GM04504 (cell line): ENCODE measurements around the gene OR10S1.
"Not testable (repeated sequence)": the region's sequence is repeated elsewhere in the genome, so short reads cannot be mapped to it uniquely, and the experiment has no call there.

Experiments
- DNase-seq: peaks from one replicate; pipeline ENCODE4 v3.0.0-alpha.2; 2012; ENCODE audit warnings: low read depth

The OR10S1 gene, protein sequence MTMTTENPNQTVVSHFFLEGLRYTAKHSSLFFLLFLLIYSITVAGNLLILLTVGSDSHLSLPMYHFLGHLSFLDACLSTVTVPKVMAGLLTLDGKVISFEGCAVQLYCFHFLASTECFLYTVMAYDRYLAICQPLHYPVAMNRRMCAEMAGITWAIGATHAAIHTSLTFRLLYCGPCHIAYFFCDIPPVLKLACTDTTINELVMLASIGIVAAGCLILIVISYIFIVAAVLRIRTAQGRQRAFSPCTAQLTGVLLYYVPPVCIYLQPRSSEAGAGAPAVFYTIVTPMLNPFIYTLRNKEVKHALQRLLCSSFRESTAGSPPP

DNA sequence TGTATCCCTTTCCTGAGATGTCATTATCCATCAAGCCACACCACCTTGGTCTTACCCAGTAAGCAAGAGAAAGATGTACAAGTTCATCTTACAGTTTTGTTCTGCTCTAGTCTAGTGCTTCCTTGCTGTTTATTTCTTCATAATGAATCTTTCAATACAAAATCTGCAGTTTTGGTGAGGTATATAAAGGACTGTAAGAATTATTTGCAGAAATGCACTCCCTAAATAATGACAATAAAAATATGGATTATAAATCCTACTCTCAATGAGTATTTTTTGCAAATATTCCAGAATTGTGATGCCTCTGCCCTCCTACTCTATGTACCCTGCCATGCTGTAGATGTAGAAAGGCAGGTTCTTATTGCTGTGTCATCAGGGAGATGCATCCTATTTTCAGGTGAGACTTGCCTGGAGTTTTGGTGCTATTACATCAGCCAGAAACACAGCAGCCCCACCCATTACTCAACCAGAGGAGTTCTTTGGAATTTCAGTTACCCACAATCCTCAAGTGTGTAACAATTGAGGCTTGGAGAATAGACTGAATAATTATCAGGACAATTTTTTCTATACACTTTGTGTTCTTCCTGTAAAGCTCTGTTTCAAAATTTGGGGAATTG lies at the start of gene OR10S1:
OR10S1 (minus strand) TSS at position 51 of the 617 bp plus-strand sequence. CDS start 117 bp downstream, outside the sequence.
- no peak for DNase-seq

DNA sequence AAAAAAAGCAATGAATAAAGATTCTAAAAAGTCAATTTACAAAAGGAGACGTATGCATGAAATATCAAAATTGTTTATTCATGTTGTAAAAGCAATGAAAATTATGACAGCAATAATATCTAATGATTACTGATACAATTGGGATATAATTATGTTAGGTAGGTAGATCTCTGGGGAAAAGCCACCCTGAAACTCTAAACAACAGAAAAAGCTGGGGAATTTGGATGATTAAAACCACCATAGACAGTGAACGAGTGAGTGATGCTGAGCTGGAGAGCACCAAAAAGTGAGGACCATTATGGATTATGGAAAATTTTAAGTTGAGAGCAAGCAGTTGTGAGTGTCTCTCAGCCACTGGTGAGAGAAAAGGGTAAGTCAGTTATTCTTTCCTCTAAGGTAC lies 48.9 kb upstream of the OR10S1 start, which contains the start of gene OR10G8:
OR10G8 (plus strand) TSS at position 301 of the 400 bp plus-strand sequence. CDS start 2,825 bp downstream, outside the sequence.
- DNase-seq = no peak

DNA sequence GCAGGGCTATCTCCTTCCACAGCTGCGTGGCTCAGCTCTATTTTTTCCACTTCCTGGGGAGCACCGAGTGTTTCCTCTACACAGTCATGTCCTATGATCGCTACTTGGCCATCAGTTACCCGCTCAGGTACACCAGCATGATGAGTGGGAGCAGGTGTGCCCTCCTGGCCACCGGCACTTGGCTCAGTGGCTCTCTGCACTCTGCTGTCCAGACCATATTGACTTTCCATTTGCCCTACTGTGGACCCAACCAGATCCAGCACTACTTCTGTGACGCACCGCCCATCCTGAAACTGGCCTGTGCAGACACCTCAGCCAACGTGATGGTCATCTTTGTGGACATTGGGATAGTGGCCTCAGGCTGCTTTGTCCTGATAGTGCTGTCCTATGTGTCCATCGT lies 38.3 kb upstream of the OR10S1 start:
- not testable (repeated sequence) for DNase-seq

DNA sequence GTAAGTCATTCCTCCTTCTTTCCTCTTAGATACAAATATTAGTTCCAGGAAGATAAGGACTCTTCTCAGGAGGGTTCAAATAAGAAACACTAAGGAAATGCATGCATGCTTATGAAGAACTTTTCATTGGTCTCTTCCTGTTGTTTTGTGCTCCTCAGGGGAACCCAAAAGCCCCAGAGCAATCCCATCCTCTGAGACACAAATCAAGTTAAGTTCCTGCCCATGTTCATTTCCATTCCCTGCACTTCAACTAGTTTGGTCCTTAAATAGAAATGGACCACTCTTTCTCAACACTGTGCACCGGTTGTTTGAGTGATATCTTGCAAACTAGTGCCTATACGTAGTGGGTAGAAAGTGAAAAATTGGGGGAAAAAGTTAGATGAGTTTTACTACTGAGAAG lies 35.1 kb upstream of the OR10S1 start, which contains the start of gene OR10G4:
OR10G4 (plus strand) TSS at position 301 of the 400 bp plus-strand sequence. CDS start 2,578 bp downstream, outside the sequence.
- DNase-seq = no peak

DNA sequence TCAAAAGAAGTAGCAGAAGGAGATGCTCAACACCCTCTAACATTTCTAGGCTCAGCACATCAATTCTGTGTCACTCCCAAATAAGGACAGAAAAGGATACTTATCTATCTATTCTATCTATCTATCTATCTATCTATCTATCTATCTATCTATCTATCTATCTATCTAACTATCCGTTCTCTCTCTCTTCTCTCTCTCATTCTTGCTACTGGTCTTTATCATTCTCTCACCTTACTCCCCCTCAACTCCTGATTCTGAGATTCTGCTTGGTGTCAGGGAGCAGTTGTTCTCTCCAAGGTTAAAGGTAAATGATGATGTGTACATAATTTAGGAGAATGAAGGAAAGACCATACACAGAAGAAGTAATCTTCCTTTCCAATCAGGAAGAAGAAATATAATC lies 17.5 kb upstream of the OR10S1 start, which contains the start of gene OR10G6:
OR10G6 (minus strand) TSS at position 43 of the 400 bp plus-strand sequence; CDS start at position 43, 0 bp downstream.
- no peak for DNase-seq

DNA sequence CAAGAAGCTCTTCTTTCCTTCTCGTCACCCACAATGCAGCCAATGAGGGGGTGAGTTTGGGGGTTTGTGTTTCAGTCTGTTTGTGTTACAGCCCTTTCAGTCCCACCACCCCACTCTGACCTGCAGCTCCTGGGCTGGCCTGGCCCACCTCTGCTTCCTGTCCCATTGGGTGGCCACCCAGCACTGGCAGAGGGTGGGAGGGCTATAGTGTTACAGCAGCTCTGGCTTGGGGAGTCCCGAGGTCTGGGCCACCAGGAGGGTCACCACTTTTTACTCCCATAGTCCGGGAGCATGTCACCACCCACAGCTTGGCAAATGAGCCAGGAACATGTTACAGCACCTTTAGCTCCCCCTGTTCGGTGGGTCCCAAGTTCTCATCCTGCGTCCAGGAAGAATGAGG lies 1.7 kb upstream of the OR10S1 start:
- DNase-seq = no peak

DNA sequence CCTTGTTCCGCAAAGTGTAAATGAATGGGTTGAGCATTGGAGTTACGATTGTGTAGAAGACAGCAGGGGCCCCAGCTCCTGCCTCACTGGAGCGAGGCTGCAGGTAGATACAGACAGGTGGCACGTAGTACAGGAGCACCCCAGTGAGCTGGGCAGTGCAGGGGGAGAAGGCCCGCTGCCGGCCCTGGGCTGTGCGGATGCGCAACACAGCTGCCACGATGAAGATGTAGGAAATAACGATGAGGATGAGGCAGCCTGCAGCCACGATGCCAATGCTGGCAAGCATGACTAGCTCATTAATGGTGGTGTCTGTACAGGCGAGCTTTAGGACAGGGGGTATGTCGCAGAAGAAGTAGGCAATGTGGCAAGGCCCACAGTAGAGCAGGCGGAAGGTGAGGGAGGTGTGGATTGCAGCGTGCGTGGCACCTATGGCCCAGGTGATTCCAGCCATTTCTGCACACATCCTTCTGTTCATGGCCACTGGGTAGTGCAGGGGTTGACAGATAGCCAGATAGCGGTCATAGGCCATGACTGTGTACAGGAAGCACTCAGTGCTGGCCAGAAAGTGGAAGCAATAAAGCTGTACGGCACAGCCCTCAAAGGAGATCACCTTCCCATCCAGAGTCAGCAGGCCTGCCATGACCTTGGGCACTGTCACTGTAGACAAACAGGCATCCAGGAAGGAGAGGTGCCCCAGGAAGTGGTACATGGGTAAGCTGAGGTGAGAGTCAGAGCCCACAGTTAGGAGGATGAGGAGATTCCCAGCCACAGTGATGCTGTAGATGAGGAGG lies 616 bp downstream of the OR10S1 start:
- DNase-seq = no peak

DNA sequence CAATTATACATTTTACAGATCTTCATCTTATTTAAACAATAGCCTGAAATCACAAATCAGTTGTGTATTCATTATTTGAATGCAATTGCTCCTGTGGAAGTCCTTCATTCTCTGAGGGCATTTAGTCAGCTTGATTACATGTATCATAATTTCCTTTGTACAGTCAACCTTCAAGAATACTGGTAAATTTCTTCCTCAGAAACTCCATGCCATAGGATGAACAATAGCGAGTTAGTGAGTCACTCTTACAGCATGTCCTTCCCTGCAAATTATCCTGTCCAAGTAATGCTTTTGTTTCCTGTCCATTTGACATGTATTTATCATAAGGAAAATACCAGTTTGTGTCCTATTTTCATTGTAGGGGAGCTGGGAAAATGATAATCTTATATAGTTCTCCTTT lies 3.8 kb downstream of the OR10S1 start:
- DNase-seq = peak; percentile 17

DNA sequence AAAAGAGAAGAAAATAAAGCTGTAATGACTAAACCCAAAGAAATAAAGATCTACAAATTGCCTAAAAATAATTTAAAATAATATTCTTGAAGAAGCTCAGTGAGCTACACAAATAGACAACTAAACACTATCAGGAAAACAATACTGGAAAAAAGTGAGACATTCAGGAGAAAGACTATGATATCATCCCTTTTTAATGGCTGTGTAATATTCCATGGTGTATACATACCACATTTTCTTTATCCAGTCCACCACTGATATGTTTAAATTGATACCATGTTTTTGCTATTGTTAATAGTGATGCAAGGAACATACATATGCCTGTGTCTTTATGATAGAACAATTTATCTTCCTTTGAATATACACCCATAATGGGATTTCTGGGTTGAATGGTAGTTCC lies 20.8 kb downstream of the OR10S1 start:
- DNase-seq = no peak

DNA sequence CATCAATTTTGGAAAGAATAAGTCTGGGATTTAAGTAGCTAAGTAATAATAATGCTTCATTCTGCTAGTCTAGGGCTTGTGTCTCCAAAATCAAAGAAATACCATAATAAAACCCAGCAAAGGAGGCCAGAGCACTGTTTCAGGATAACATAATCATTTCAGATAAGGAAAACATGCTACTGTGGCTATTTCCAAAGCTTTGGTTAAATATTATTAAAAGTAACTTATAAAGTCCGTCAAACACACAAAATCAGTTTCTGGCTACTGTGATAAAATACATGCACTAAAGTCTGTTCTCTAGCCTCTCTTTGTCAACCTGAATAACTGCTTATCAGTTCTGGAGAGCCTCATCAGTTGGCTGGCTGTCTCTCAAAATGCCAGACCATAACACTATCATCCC lies 32.4 kb downstream of the OR10S1 start:
- no peak for DNase-seq

DNA sequence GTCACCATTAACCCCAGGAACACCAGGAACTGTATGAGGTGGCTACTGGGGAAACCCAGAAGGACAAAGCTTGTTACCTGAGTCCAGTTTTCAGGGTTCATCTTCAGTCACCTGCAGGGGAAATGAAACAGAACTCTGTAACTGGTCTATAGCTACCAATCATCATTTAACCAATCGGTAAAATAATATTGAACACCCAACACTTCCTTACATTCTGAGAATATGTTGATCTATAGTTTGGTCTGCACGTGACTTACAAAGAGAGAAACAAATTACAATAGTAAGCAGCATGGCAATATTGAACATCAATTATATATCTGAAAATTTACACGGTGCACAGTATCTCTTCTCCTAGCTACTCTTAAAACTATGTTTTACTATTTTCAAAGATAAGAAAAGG lies 33.8 kb downstream of the OR10S1 start, which contains the start of gene OR6T1:
OR6T1 (minus strand) TSS at position 101 of the 400 bp plus-strand sequence; CDS start at position 101, 0 bp downstream.
- DNase-seq = no peak

DNA sequence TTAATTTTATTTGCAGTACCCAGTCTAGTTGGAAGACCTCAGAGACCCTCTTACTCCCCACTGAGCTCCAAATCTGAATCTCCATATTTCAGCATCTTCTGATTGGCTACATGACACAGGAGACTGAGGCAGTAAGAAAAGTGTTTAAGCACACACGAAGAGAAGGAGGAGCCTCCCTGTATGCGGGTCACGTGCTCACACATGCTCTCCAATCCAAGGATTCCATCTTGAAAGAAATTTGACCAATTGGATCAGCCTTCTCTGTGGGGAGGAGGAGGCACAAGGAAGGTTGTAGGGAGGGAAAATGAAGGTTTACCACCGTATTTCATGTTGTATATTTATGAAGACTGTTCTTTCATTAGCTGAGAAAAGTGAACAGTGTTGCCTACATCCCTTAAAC lies 35.2 kb downstream of the OR10S1 start:
- no peak for DNase-seq

DNA sequence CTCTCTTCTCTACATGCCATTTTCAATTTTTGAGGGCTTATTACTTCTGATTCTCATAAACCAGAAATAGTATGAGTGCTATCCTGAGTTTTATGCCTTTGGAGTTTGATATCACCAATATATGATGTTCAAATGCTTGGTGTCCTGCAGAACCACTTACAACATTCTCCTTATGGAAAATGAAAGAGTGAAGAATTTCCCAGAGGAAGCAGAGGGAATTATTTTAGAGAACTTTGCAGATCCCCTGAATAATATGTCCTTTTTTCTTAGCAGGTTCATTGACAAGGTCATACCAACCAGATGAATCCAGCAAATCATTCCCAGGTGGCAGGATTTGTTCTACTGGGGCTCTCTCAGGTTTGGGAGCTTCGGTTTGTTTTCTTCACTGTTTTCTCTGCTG lies 38.3 kb downstream of the OR10S1 start, which contains the start of gene OR4D5:
OR4D5 (plus strand) TSS at position 301 of the 400 bp plus-strand sequence; CDS start at position 301, 0 bp downstream.
- DNase-seq = no peak
